ENCODE measurements around the gene FGF5.

Gene FGF5

GRCh38 chr4:80264825-80265224 lies 1.6 kb upstream of the FGF5 start:
- DNase-seq = no peak
- H3K79me1 ChIP-seq (ENCODE audit: low read length) = no peaks in the 10 kb centered on the region
- no peak overlapping the region for H3K14ac ChIP-seq (ENCODE audit: low read length)
- no peak overlapping the region for H2BK120ac ChIP-seq (ENCODE audit: insufficient read depth, low read length, poor library complexity)
- H3K18ac ChIP-seq (ENCODE audit: low read length) = no peak overlapping the region
- H3K27ac ChIP-seq (ENCODE audit: low read depth, low read length) = no peak overlapping the region
- no peak overlapping the region for H3K4me3 ChIP-seq (ENCODE audit: low read depth, low read length)
- no peak overlapping the region for H4K12ac ChIP-seq (ENCODE audit: low read depth, low read length)
- no peak overlapping the region for H3K4me2 ChIP-seq (ENCODE audit: low read length)
- H3K9ac ChIP-seq (ENCODE audit: low read length) = no peak overlapping the region
- H3K9me3 ChIP-seq (ENCODE audit: insufficient read depth, low read depth, low read length) = peaks cover 6% of the 10 kb centered on the region
- H3K79me2 ChIP-seq (ENCODE audit: control insufficient read depth, insufficient read depth, low read length, poor library complexity) = no peaks in the 10 kb centered on the region
- no peak overlapping the region for H3K4ac ChIP-seq (ENCODE audit: low read depth, low read length)
- no peak overlapping the region for H2BK12ac ChIP-seq (ENCODE audit: low read length)
- peaks cover 12 to 15% of the 10 kb centered on the region in 2 experiments for H3K4me1 ChIP-seq (ENCODE audit: control insufficient read depth in 1 of 2, insufficient read depth in 2 of 2, low read length in 2 of 2)
- H2BK5ac ChIP-seq (ENCODE audit: low read depth, low read length, poor library complexity) = no peak overlapping the region
- no peak overlapping the region for H2AFZ ChIP-seq (ENCODE audit: insufficient read depth, low read length, poor library complexity)
- peak overlapping the region; percentile 14 for H3K23ac ChIP-seq (ENCODE audit: low read length)
- H4K8ac ChIP-seq (ENCODE audit: low read depth, low read length) = no peak overlapping the region
- WGBS (ENCODE audit: extremely low coverage, insufficient coverage, insufficient read length) = no CpG with 5 or more reads among the region's 1 CpG
- no peaks in the 10 kb centered on the region for H3K36me3 ChIP-seq (ENCODE audit: control insufficient read depth in 1 of 2, insufficient read depth in 2 of 2, low read length in 2 of 2)
- no peak overlapping the region for H4K91ac ChIP-seq (ENCODE audit: low read depth, low read length)
- H2AK5ac ChIP-seq (ENCODE audit: low read length) = no peak overlapping the region
- peaks cover 52% of the 10 kb centered on the region for H3K27me3 ChIP-seq (ENCODE audit: insufficient read depth, low read length)

DNA sequence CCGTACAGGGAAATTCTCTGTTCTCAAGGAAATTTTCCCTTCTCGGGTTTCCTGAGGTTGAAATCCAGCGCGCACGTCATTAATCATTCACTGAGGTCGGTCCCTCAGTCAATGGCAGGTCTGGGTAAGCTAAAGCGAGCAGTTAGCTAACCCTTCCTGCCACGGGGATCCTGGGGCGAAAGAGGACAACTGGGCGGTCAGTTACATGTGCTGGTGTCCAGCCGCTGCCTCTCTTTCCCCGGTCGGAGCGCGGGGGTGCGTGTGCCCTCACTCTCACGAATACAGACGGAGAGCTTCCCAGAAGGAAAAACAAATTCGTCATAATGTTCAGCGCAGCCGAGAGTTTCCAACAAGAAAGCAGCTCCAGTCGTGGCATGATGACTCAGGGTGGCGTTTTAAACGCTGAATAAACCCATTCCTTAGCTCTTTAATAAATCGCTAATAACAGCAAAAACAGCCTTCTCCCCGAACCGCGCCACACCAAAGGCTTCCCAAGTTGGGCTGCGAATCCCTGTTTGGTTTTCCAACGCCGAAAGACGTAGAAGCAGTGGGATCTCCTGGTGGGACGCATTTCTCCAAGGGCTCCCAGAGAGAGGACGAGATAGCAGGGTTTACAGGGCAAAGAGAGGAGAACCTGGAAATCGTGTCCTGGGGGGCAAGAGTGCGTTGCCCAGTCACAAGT lies 752 bp upstream of the FGF5 start:
- Histone ChIP-seq H3K36me3 (ENCODE audit: control insufficient read depth in 1 of 2, insufficient read depth in 2 of 2, low read length in 2 of 2) (no peaks in the 10 kb centered on the region), H2BK12ac (ENCODE audit: low read length) (no peak overlapping the region), H3K18ac (ENCODE audit: low read length) (no peak overlapping the region), H2AFZ (ENCODE audit: insufficient read depth, low read length, poor library complexity) (no peak overlapping the region), H2BK120ac (ENCODE audit: insufficient read depth, low read length, poor library complexity) (no peak overlapping the region), H3K14ac (ENCODE audit: low read length) (no peak overlapping the region), H3K4me1 (ENCODE audit: control insufficient read depth in 1 of 2, insufficient read depth in 2 of 2, low read length in 2 of 2) (peaks cover 12 to 15% of the 10 kb centered on the region in 2 experiments), H3K9me3 (ENCODE audit: insufficient read depth, low read depth, low read length) (peaks cover 6% of the 10 kb centered on the region), H4K8ac (ENCODE audit: low read depth, low read length) (no peak overlapping the region), H2AK5ac (ENCODE audit: low read length) (no peak overlapping the region), H2BK5ac (ENCODE audit: low read depth, low read length, poor library complexity) (no peak overlapping the region), H3K4me2 (ENCODE audit: low read length) (peak overlapping the region; percentile 65), H3K27me3 (ENCODE audit: insufficient read depth, low read length) (peaks cover 52% of the 10 kb centered on the region), H3K9ac (ENCODE audit: low read length) (no peak overlapping the region), H3K23ac (ENCODE audit: low read length) (no peak overlapping the region), H4K91ac (ENCODE audit: low read depth, low read length) (no peak overlapping the region), H3K4me3 (ENCODE audit: low read depth, low read length) (no peak overlapping the region), H4K12ac (ENCODE audit: low read depth, low read length) (no peak overlapping the region), H3K27ac (ENCODE audit: low read depth, low read length) (no peak overlapping the region), H3K79me2 (ENCODE audit: control insufficient read depth, insufficient read depth, low read length, poor library complexity) (no peaks in the 10 kb centered on the region), H3K4ac (ENCODE audit: low read depth, low read length) (no peak overlapping the region), H3K79me1 (ENCODE audit: low read length) (no peaks in the 10 kb centered on the region)
- WGBS (ENCODE audit: extremely low coverage, insufficient coverage, insufficient read length) = no CpG with 5 or more reads among the region's 36 CpGs
- peak in 1 of 2 donors; percentile 20 for DNase-seq

GRCh38 chr4:80266902-80267380 lies 477 bp downstream of the FGF5 start:
- no peak overlapping the region for H4K12ac ChIP-seq (ENCODE audit: low read depth, low read length)
- no CpG with 5 or more reads among the region's 25 CpGs for WGBS (ENCODE audit: extremely low coverage, insufficient coverage, insufficient read length)
- no peak overlapping the region for H3K23ac ChIP-seq (ENCODE audit: low read length)
- no peaks in the 10 kb centered on the region for H3K79me1 ChIP-seq (ENCODE audit: low read length)
- peaks cover 6% of the 10 kb centered on the region for H3K9me3 ChIP-seq (ENCODE audit: insufficient read depth, low read depth, low read length)
- H2AFZ ChIP-seq (ENCODE audit: insufficient read depth, low read length, poor library complexity) = no peak overlapping the region
- H2BK120ac ChIP-seq (ENCODE audit: insufficient read depth, low read length, poor library complexity) = no peak overlapping the region
- no peak overlapping the region for H3K9ac ChIP-seq (ENCODE audit: low read length)
- no peaks in the 10 kb centered on the region for H3K79me2 ChIP-seq (ENCODE audit: control insufficient read depth, insufficient read depth, low read length, poor library complexity)
- peaks cover 52% of the 10 kb centered on the region for H3K27me3 ChIP-seq (ENCODE audit: insufficient read depth, low read length)
- peaks cover 12 to 15% of the 10 kb centered on the region in 2 experiments for H3K4me1 ChIP-seq (ENCODE audit: control insufficient read depth in 1 of 2, insufficient read depth in 2 of 2, low read length in 2 of 2)
- H4K91ac ChIP-seq (ENCODE audit: low read depth, low read length) = no peak overlapping the region
- H3K4me2 ChIP-seq (ENCODE audit: low read length) = peak overlapping the region; percentile 65
- no peak overlapping the region for H3K18ac ChIP-seq (ENCODE audit: low read length)
- H2BK5ac ChIP-seq (ENCODE audit: low read depth, low read length, poor library complexity) = no peak overlapping the region
- no peak overlapping the region for H3K4ac ChIP-seq (ENCODE audit: low read depth, low read length)
- H2BK12ac ChIP-seq (ENCODE audit: low read length) = no peak overlapping the region
- DNase-seq = no peak
- H2AK5ac ChIP-seq (ENCODE audit: low read length) = no peak overlapping the region
- H3K27ac ChIP-seq (ENCODE audit: low read depth, low read length) = no peak overlapping the region
- H3K4me3 ChIP-seq (ENCODE audit: low read depth, low read length) = peak overlapping the region; percentile 7
- no peak overlapping the region for H3K14ac ChIP-seq (ENCODE audit: low read length)
- no peak overlapping the region for H4K8ac ChIP-seq (ENCODE audit: low read depth, low read length)
- H3K36me3 ChIP-seq (ENCODE audit: control insufficient read depth in 1 of 2, insufficient read depth in 2 of 2, low read length in 2 of 2) = no peaks in the 10 kb centered on the region

- no peak overlapping the region for H3K18ac ChIP-seq (ENCODE audit: low read length)
- peaks cover 6% of the 10 kb centered on the region for H3K9me3 ChIP-seq (ENCODE audit: insufficient read depth, low read depth, low read length)
- no peak overlapping the region for H4K12ac ChIP-seq (ENCODE audit: low read depth, low read length)
- no CpG with 5 or more reads among the region's 31 CpGs for WGBS (ENCODE audit: extremely low coverage, insufficient coverage, insufficient read length)
- no peak for DNase-seq
- no peak overlapping the region for H2BK5ac ChIP-seq (ENCODE audit: low read depth, low read length, poor library complexity)
- no peak overlapping the region for H2AFZ ChIP-seq (ENCODE audit: insufficient read depth, low read length, poor library complexity)
- no peak overlapping the region for H4K91ac ChIP-seq (ENCODE audit: low read depth, low read length)
- no peak overlapping the region for H3K9ac ChIP-seq (ENCODE audit: low read length)
- H3K79me1 ChIP-seq (ENCODE audit: low read length) = no peaks in the 10 kb centered on the region
- peaks cover 43% of the 10 kb centered on the region for H3K27me3 ChIP-seq (ENCODE audit: insufficient read depth, low read length)
- no peak overlapping the region for H2BK120ac ChIP-seq (ENCODE audit: insufficient read depth, low read length, poor library complexity)
- no peak overlapping the region for H2AK5ac ChIP-seq (ENCODE audit: low read length)
- no peak overlapping the region for H2BK12ac ChIP-seq (ENCODE audit: low read length)
- H3K23ac ChIP-seq (ENCODE audit: low read length) = no peak overlapping the region
- H3K79me2 ChIP-seq (ENCODE audit: control insufficient read depth, insufficient read depth, low read length, poor library complexity) = no peaks in the 10 kb centered on the region
- H3K4ac ChIP-seq (ENCODE audit: low read depth, low read length) = no peak overlapping the region
- no peaks in the 10 kb centered on the region for H3K36me3 ChIP-seq (ENCODE audit: control insufficient read depth in 1 of 2, insufficient read depth in 2 of 2, low read length in 2 of 2)
- no peak overlapping the region for H3K4me3 ChIP-seq (ENCODE audit: low read depth, low read length)
- no peak overlapping the region for H3K14ac ChIP-seq (ENCODE audit: low read length)
- H3K4me2 ChIP-seq (ENCODE audit: low read length) = no peak overlapping the region
- H3K27ac ChIP-seq (ENCODE audit: low read depth, low read length) = no peak overlapping the region
- no peak overlapping the region for H4K8ac ChIP-seq (ENCODE audit: low read depth, low read length)
- peaks cover 12 to 15% of the 10 kb centered on the region in 2 experiments for H3K4me1 ChIP-seq (ENCODE audit: control insufficient read depth in 1 of 2, insufficient read depth in 2 of 2, low read length in 2 of 2)
These were observed 1.8 kb downstream of the FGF5 start for GRCh38 chr4:80268081-80268823.

Measured in trophoblast cell (in vitro differentiated cells and primary cell).